Measurements from ENCODE around the gene ABCA4. TPM values are rescaled to one million over a fixed set of nuclear protein-coding genes. Genes with fewer than 3 reads are reported as not detected.

The ABCA4 gene
- total and polyA plus RNA-seq, 2 donors (not counting 3 experiments of a cell fraction or from before 2014, with no cell fraction given): 2.3 to 4.9 TPM

- CTCF ChIA-PET: no interaction called here
- H3K4me3 ChIP-seq (replicated peaks in 1 of 3; ENCODE audit: insufficient read depth in 1 of 3, low read depth in 1 of 3, low read length in 3 of 3): no peak overlapping the region
- H2AFZ ChIP-seq (ENCODE audit: low read depth, low read length): no peak overlapping the region
- dilution Hi-C loops (cut with MboI; ENCODE audit: extremely low pct_ligation_motif_present, low sequenced_read_pairs): no loop called here
- POLR2A ChIA-PET: no interaction called here
- no peaks in the 10 kb centered on the region for H3K4me1 ChIP-seq (ENCODE audit: control insufficient read depth, extremely low read depth, insufficient read depth, low read length)
- no peak for FAIRE-seq
- H3K79me2 ChIP-seq (ENCODE audit: control insufficient read depth, insufficient read depth, low read length): no peaks in the 10 kb centered on the region
- no peak overlapping the region for H3K4me2 ChIP-seq (ENCODE audit: insufficient read depth, low read length)
- DNase-seq (ENCODE audit: low read depth, low spot score): no peak
- H3K27me3 ChIP-seq (ENCODE audit: control insufficient read depth in 2 of 2, insufficient read depth in 2 of 2, low read length in 2 of 2): peaks cover 0 to 5% of the 10 kb centered on the region in 2 experiments
- no peaks in the 10 kb centered on the region for H3K9me1 ChIP-seq (replicated peaks; ENCODE audit: control insufficient read depth, extremely low read depth, insufficient read depth, low read length)
- H3K27ac ChIP-seq (ENCODE audit: insufficient read depth, low read depth, low read length): no peak overlapping the region
- TF ChIP-seq JUN (IDR thresholded peaks at IDR 0.05; ENCODE audit: borderline replicate concordance, insufficient read depth, insufficient read length, low read depth) (no peak), GATA2 (IDR thresholded peaks at IDR 0.05; ENCODE audit: insufficient read depth, insufficient read length, low read depth, low read length) (no peak), POLR2AphosphoS5 (IDR thresholded peaks at IDR 0.05; ENCODE audit: insufficient read depth, low read depth, low read length) (no peak), EZH2 (IDR thresholded peaks at IDR 0.05; ENCODE audit: borderline replicate concordance, low read depth, low read length, severe bottlenecking) (no peak), POLR2A (IDR thresholded peaks at IDR 0.05; ENCODE audit: low read depth, low read length) (no peak), FOS (IDR thresholded peaks at IDR 0.05; ENCODE audit: borderline replicate concordance, insufficient read depth, low read length) (no peak), MYC (IDR thresholded peaks at IDR 0.05; ENCODE audit: low read depth, low read length) (no peak)
- TF ChIP-seq, protein P1, sequence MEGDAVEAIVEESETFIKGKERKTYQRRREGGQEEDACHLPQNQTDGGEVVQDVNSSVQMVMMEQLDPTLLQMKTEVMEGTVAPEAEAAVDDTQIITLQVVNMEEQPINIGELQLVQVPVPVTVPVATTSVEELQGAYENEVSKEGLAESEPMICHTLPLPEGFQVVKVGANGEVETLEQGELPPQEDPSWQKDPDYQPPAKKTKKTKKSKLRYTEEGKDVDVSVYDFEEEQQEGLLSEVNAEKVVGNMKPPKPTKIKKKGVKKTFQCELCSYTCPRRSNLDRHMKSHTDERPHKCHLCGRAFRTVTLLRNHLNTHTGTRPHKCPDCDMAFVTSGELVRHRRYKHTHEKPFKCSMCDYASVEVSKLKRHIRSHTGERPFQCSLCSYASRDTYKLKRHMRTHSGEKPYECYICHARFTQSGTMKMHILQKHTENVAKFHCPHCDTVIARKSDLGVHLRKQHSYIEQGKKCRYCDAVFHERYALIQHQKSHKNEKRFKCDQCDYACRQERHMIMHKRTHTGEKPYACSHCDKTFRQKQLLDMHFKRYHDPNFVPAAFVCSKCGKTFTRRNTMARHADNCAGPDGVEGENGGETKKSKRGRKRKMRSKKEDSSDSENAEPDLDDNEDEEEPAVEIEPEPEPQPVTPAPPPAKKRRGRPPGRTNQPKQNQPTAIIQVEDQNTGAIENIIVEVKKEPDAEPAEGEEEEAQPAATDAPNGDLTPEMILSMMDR (IDR thresholded peaks at IDR 0.05; ENCODE audit: extremely low read depth in 1 of 2, insufficient read depth in 1 of 2, low read depth in 1 of 2, low read length in 2 of 2): no peak
- TF ChIP-seq, protein P2, sequence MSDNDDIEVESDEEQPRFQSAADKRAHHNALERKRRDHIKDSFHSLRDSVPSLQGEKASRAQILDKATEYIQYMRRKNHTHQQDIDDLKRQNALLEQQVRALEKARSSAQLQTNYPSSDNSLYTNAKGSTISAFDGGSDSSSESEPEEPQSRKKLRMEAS (IDR thresholded peaks at IDR 0.05; ENCODE audit: insufficient read depth, insufficient read length): no peak
- H4K20me1 ChIP-seq (replicated peaks; ENCODE audit: control insufficient read depth, extremely low read depth, insufficient read depth, low read length): no peaks in the 10 kb centered on the region
- no TSS peak for BruUV-seq (replicated peaks)
- H3K9ac ChIP-seq (replicated peaks; ENCODE audit: extremely low read depth, insufficient read depth, low read length): no peak overlapping the region
- intact Hi-C loops (cut with micrococcal nuclease): no loop called here
- H3K36me3 ChIP-seq (ENCODE audit: control insufficient read depth in 2 of 2, extremely low read depth in 1 of 2, insufficient read depth in 2 of 2, low read length in 2 of 2): no peaks in the 10 kb centered on the region
- H3K9me3 ChIP-seq (replicated peaks; ENCODE audit: control insufficient read depth, insufficient read depth, low read length): no peaks in the 10 kb centered on the region
Observed at GRCh38 chr1:93969887-93970286, 151.1 kb downstream of the ABCA4 start.

Data from endothelial cell of umbilical vein (primary cell).